ENCODE measurements around the gene DNAJB9.

The DNAJB9 gene

GRCh38 chr7:108605559-108606201, 36.0 kb downstream of the DNAJB9 start:
- no peak for DNase-seq (ENCODE audit: low read depth in 2 of 2)

- no peak for DNase-seq (ENCODE audit: low read depth in 2 of 2)
These were observed 40.0 kb downstream of the DNAJB9 start for GRCh38 chr7:108609643-108610042.

- DNase-seq (ENCODE audit: low read depth in 2 of 2) = no peak
These were observed 41.6 kb downstream of the DNAJB9 start for GRCh38 chr7:108611268-108611667.

GRCh38 chr7:108613147-108613948, 43.7 kb downstream of the DNAJB9 start:
- no peak for DNase-seq (ENCODE audit: low read depth in 2 of 2)

GRCh38 chr7:108613949-108614381, 44.3 kb downstream of the DNAJB9 start:
- no peak for DNase-seq (ENCODE audit: low read depth in 2 of 2)

GRCh38 chr7:108614896-108615295, 45.2 kb downstream of the DNAJB9 start:
- DNase-seq (ENCODE audit: low read depth in 2 of 2) = no peak

GRCh38 chr7:108618056-108618455, 48.4 kb downstream of the DNAJB9 start:
- DNase-seq (ENCODE audit: low read depth in 2 of 2) = no peak

- no peak for DNase-seq (ENCODE audit: low read depth in 2 of 2)
These were observed 53.5 kb downstream of the DNAJB9 start for GRCh38 chr7:108623220-108623619.

Data from stimulated activated CD4-positive, alpha-beta T cell treated with anti-CD3 and anti-CD28 coated beads, Interleukin-15, amount 100 ng/mL, for 48 hours (primary cell).